Suprapubic skin (tissue), 4 donors: ENCODE results near the gene TIMM8A. TPM values are rescaled to one million over a fixed set of nuclear protein-coding genes. Genes with fewer than 3 reads are reported as not detected.

Source experiments
- DNase-seq, 2 donors: peaks; one replicate each; pipeline ENCODE4 v3.0.0-alpha.2; 2019; ENCODE audit warnings: low spot score in 2 of 2
- H3K27ac ChIP-seq: fragments of 200-600 bp; sonication (generic); one replicate; pipeline ENCODE4 v1.5.1; 2019
- H3K27me3 ChIP-seq: fragments of 200-600 bp; sonication (generic); one replicate; pipeline ENCODE4 v1.5.1; 2019
- H3K36me3 ChIP-seq: fragments of 200-600 bp; sonication (generic); one replicate; pipeline ENCODE4 v1.5.1; 2019
- H3K4me1 ChIP-seq: fragments of 200-600 bp; sonication (generic); one replicate; pipeline ENCODE4 v1.5.1; 2019
- H3K4me3 ChIP-seq: fragments of 200-600 bp; sonication (generic); one replicate; pipeline ENCODE4 v1.5.1; 2019; ENCODE audit warnings: mild to moderate bottlenecking
- H3K9me3 ChIP-seq: fragments of 200-600 bp; sonication (generic); one replicate; pipeline ENCODE4 v1.5.1; 2019
- EP300 ChIP-seq: sonication (generic); formaldehyde crosslinking; IDR thresholded peaks from one replicate; pipeline ENCODE4 v1.6.1; 2017; ENCODE audit warnings: antibody characterized with exemption
- POLR2A ChIP-seq, 2 donors: fragments of 450-650 bp; IDR thresholded peaks; one replicate each; pipeline ENCODE4 v1.6.1; 2017; ENCODE audit warnings: antibody characterized with exemption in 2 of 2, mild to moderate bottlenecking in 2 of 2, moderate library complexity in 2 of 2
- POLR2AphosphoS5 ChIP-seq, 3 donors: sonication (generic); formaldehyde crosslinking; IDR thresholded peaks; one replicate each; pipeline ENCODE4 v1.6.1; 2017; ENCODE audit warnings: antibody characterized with exemption in 3 of 3
- WGBS: methylation state at CpG from one replicate; pipeline ENCODE4 v1.1.5; 2018; 5-methylcytosine and 5-hydroxymethylcytosine counted together
- total RNA-seq, 4 donors: library from RNA; depleted of rRNA; stranded (reverse); fragments of >200 nt; gene quantifications; one replicate each; pipeline ENCODE4 v1.1.0, GENCODE V29; 2016
- TF ChIP-seq, protein P1 (sequence below), 2 donors: fragments of 200-600 bp in 1 of 2; fragments of 450-650 bp in 1 of 2; sonication (generic) in 1 of 2; IDR thresholded peaks; one replicate each; pipeline ENCODE4 v1.5.1; 2016 to 2019; ENCODE audit warnings: antibody characterized with exemption in 2 of 2, mild to moderate bottlenecking in 1 of 2, moderate library complexity in 1 of 2

The TIMM8A gene
- total RNA-seq, 4 donors from 2014 or later, result 7.9 to 9.0 (median 8.4) TPM

GRCh38 chrX:101385026-101385684, 36.6 kb upstream of the TIMM8A start:
- Histone ChIP-seq H3K27me3 (no peaks in the 10 kb centered on the region), H3K27ac (no peak overlapping the region), H3K9me3 (no peaks in the 10 kb centered on the region), H3K36me3 (no peaks in the 10 kb centered on the region), H3K4me3 (no peak overlapping the region), H3K4me1 (no peaks in the 10 kb centered on the region)
- no peak for TF ChIP-seq EP300
- WGBS, result 77% methylated on average over 7 of the region's 7 CpGs
- no peak for DNase-seq

- Histone ChIP-seq H3K4me1 (no peaks in the 10 kb centered on the region), H3K9me3 (no peaks in the 10 kb centered on the region), H3K27ac (no peak overlapping the region), H3K27me3 (no peaks in the 10 kb centered on the region), H3K36me3 (no peaks in the 10 kb centered on the region), H3K4me3 (no peak overlapping the region)
- WGBS, result 60% methylated on average over 4 of the region's 4 CpGs
- TF ChIP-seq, protein P1, sequence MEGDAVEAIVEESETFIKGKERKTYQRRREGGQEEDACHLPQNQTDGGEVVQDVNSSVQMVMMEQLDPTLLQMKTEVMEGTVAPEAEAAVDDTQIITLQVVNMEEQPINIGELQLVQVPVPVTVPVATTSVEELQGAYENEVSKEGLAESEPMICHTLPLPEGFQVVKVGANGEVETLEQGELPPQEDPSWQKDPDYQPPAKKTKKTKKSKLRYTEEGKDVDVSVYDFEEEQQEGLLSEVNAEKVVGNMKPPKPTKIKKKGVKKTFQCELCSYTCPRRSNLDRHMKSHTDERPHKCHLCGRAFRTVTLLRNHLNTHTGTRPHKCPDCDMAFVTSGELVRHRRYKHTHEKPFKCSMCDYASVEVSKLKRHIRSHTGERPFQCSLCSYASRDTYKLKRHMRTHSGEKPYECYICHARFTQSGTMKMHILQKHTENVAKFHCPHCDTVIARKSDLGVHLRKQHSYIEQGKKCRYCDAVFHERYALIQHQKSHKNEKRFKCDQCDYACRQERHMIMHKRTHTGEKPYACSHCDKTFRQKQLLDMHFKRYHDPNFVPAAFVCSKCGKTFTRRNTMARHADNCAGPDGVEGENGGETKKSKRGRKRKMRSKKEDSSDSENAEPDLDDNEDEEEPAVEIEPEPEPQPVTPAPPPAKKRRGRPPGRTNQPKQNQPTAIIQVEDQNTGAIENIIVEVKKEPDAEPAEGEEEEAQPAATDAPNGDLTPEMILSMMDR (IDR thresholded peaks at IDR 0.05), result no peak
- TF ChIP-seq POLR2AphosphoS5 (IDR thresholded peaks at IDR 0.05), result no peak
- TF ChIP-seq EP300, result no peak
- TF ChIP-seq POLR2A (IDR thresholded peaks at IDR 0.05), result no peak
- no peak for DNase-seq
These were observed 35.2 kb upstream of the TIMM8A start for GRCh38 chrX:101383679-101384205.

GRCh38 chrX:101377547-101377946, 29.0 kb upstream of the TIMM8A start:
- H3K4me1 ChIP-seq, result no peaks in the 10 kb centered on the region
- TF ChIP-seq POLR2AphosphoS5 (IDR thresholded peaks at IDR 0.05), result no peak
- no peak for TF ChIP-seq POLR2A (IDR thresholded peaks at IDR 0.05)
- TF ChIP-seq EP300, result no peak
- TF ChIP-seq, protein P1 (IDR thresholded peaks at IDR 0.05), result no peak
- 64% methylated on average over 1 of the region's 1 CpG for WGBS
- H3K9me3 ChIP-seq, result no peaks in the 10 kb centered on the region
- DNase-seq, result no peak
- H3K36me3 ChIP-seq, result no peaks in the 10 kb centered on the region
- no peak overlapping the region for H3K27ac ChIP-seq
- H3K4me3 ChIP-seq, result no peak overlapping the region
- H3K27me3 ChIP-seq, result no peaks in the 10 kb centered on the region

- H3K36me3 ChIP-seq, result no peaks in the 10 kb centered on the region
- no peaks in the 10 kb centered on the region for H3K4me1 ChIP-seq
- no peaks in the 10 kb centered on the region for H3K9me3 ChIP-seq
- no peak for DNase-seq
- no peak for TF ChIP-seq EP300
- TF ChIP-seq POLR2A (IDR thresholded peaks at IDR 0.05), result no peak
- no peak for TF ChIP-seq POLR2AphosphoS5 (IDR thresholded peaks at IDR 0.05)
- TF ChIP-seq, protein P1 (IDR thresholded peaks at IDR 0.05), result no peak
- H3K27ac ChIP-seq, result no peak overlapping the region
- 43% methylated on average over 3 of the region's 3 CpGs for WGBS
- no peaks in the 10 kb centered on the region for H3K27me3 ChIP-seq
- no peak overlapping the region for H3K4me3 ChIP-seq
These were observed 22.5 kb upstream of the TIMM8A start for GRCh38 chrX:101370888-101371504.

GRCh38 chrX:101369687-101370086, 21.1 kb upstream of the TIMM8A start:
- TF ChIP-seq EP300 (no peak), POLR2A (IDR thresholded peaks at IDR 0.05) (no peak), POLR2AphosphoS5 (IDR thresholded peaks at IDR 0.05) (no peak)
- TF ChIP-seq, protein P1 (IDR thresholded peaks at IDR 0.05), result no peak
- no peak overlapping the region for H3K27ac ChIP-seq
- H3K4me3 ChIP-seq, result no peak overlapping the region
- no peak for DNase-seq
- H3K36me3 ChIP-seq, result no peaks in the 10 kb centered on the region
- no peaks in the 10 kb centered on the region for H3K4me1 ChIP-seq
- WGBS, result 71% methylated on average over 6 of the region's 6 CpGs
- no peaks in the 10 kb centered on the region for H3K9me3 ChIP-seq
- no peaks in the 10 kb centered on the region for H3K27me3 ChIP-seq
